ENCODE results near the gene ETV3.

ETV3 gene

DNA sequence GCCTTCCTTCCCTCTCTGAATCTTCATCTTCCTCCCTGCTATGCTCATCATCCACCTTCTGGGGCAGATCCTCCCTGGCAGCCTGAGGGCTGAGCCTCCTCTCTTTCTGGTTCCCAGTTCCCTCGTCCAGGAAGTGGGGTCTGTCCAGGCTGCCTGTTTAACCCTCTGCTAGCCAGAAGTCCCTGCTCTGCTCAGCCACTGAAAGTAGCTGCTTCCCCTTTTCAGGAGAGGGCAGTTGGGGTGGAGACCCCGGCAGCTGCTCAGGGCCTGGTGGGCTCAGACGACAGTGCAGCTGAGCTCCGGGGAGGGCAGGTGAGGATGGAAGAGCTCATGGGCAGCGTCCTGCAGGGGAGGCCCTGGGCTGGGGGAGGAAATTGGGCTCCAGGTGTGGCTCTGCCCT is 43.1 kb upstream of the ETV3 start:
- Histone ChIP-seq H3K4ac (ENCODE audit: low read depth, low read length) (no peak overlapping the region), H3K79me1 (ENCODE audit: low read length) (no peaks in the 10 kb centered on the region), H3K4me1 (ENCODE audit: control insufficient read depth, low read depth, low read length) (no peaks in the 10 kb centered on the region), H3K4me2 (ENCODE audit: low read length) (no peak overlapping the region), H3K27me3 (ENCODE audit: insufficient read depth, low read length, poor library complexity) (no peaks in the 10 kb centered on the region), H3K4me3 (ENCODE audit: low read length) (no peak overlapping the region), H4K5ac (ENCODE audit: low read length) (no peak overlapping the region), H3K27ac (ENCODE audit: low read depth, low read length) (no peak overlapping the region), H3K9ac (ENCODE audit: low read length) (no peak overlapping the region), H2BK120ac (ENCODE audit: low read depth, low read length) (no peak overlapping the region), H2AK5ac (ENCODE audit: low read length) (no peak overlapping the region), H3K56ac (ENCODE audit: low read length) (no peak overlapping the region), H2BK5ac (ENCODE audit: low read length) (no peak overlapping the region), H4K8ac (ENCODE audit: low read depth, low read length) (no peak overlapping the region), H3K18ac (ENCODE audit: low read length) (no peak overlapping the region), H3K36me3 (ENCODE audit: control insufficient read depth, insufficient read depth, low read length) (no peaks in the 10 kb centered on the region), H3K79me2 (ENCODE audit: control insufficient read depth, insufficient read depth, low read length) (no peaks in the 10 kb centered on the region), H2BK15ac (replicated peaks; ENCODE audit: low read depth) (no peak overlapping the region), H3K23ac (ENCODE audit: low read length) (no peak overlapping the region)
- WGBS (ENCODE audit: extremely low coverage, insufficient coverage, low lambda C conversion rate), result no CpG with 5 or more reads among the region's 5 CpGs
- no peak for DNase-seq

DNA sequence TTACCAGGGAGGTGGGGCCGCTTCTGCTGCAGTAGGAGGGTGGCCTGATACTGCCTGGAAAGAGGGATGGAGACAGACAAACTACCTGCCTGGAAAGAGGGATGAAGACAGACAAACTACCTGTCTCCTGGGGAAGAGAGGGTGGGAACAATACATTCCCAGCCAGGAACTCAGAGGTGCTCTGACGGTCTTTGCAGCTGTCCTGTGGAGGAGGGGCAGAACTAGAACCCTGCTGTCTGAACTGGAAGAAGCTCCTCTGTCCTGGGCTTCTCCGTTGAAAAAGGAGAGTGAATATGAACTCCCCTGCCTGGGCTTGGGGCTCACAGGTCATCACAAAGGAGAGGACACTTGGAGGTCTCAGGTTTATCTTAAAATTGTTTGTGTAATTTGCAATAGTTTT is 40.3 kb upstream of the ETV3 start:
- Histone ChIP-seq H3K9ac (ENCODE audit: low read length) (no peak overlapping the region), H3K27me3 (ENCODE audit: insufficient read depth, low read length, poor library complexity) (no peaks in the 10 kb centered on the region)

DNA sequence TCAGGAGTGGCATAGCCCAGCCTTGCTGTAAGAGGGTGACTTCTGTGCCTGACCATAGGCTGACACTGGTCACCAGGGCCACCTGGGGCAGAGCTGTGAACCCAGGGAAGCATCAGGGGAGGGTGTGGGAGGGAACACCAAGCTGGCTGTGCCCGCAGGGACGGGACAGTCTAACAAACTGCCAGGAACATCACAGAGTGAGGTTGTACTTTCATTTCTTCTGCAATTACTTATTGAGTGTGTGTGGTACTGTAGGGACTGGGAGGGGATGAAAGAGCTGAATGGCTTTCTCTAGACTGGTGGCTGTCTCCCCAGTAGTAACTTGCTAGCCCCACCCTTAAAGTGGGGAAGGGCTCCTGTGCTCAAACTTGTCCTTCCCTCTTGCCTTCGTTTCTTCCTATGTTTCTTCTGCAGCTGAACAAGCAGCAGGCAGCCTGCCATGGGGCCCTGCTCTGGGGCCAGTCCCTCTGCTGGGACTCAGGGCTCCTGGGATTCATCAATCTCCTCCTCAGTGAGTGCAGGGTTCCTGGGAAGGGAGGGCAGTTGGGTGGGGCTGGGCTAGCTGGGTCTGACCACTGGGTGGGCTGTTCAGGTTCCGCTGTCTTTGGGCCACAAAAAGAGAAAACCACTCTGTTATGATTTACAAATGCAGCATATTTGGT is 39.7 kb upstream of the ETV3 start:
- Histone ChIP-seq H2AK5ac (ENCODE audit: low read length) (no peak overlapping the region), H2BK5ac (ENCODE audit: low read length) (no peak overlapping the region), H3K79me1 (ENCODE audit: low read length) (no peaks in the 10 kb centered on the region), H3K18ac (ENCODE audit: low read length) (no peak overlapping the region), H4K8ac (ENCODE audit: low read depth, low read length) (no peak overlapping the region), H3K9ac (ENCODE audit: low read length) (no peak overlapping the region), H2BK15ac (replicated peaks; ENCODE audit: low read depth) (no peak overlapping the region), H3K4me3 (ENCODE audit: low read length) (no peak overlapping the region), H3K4me2 (ENCODE audit: low read length) (no peak overlapping the region), H3K36me3 (ENCODE audit: control insufficient read depth, insufficient read depth, low read length) (no peaks in the 10 kb centered on the region), H2BK120ac (ENCODE audit: low read depth, low read length) (no peak overlapping the region), H3K56ac (ENCODE audit: low read length) (no peak overlapping the region), H3K27me3 (ENCODE audit: insufficient read depth, low read length, poor library complexity) (no peaks in the 10 kb centered on the region), H3K4me1 (ENCODE audit: control insufficient read depth, low read depth, low read length) (no peaks in the 10 kb centered on the region), H3K79me2 (ENCODE audit: control insufficient read depth, insufficient read depth, low read length) (no peaks in the 10 kb centered on the region), H3K27ac (ENCODE audit: low read depth, low read length) (no peak overlapping the region), H3K23ac (ENCODE audit: low read length) (no peak overlapping the region), H4K5ac (ENCODE audit: low read length) (no peak overlapping the region), H3K4ac (ENCODE audit: low read depth, low read length) (no peak overlapping the region)
- no peak for DNase-seq
- no CpG with 5 or more reads among the region's 4 CpGs for WGBS (ENCODE audit: extremely low coverage, insufficient coverage, low lambda C conversion rate)

More for the DNA sequence above, 40.3 kb upstream of the ETV3 start:
- Histone ChIP-seq H3K27ac (ENCODE audit: low read depth, low read length) (no peak overlapping the region), H2BK5ac (ENCODE audit: low read length) (no peak overlapping the region), H3K79me1 (ENCODE audit: low read length) (no peaks in the 10 kb centered on the region), H2BK15ac (replicated peaks; ENCODE audit: low read depth) (no peak overlapping the region), H3K56ac (ENCODE audit: low read length) (no peak overlapping the region), H4K5ac (ENCODE audit: low read length) (no peak overlapping the region), H3K23ac (ENCODE audit: low read length) (no peak overlapping the region), H3K36me3 (ENCODE audit: control insufficient read depth, insufficient read depth, low read length) (no peaks in the 10 kb centered on the region), H3K4me1 (ENCODE audit: control insufficient read depth, low read depth, low read length) (no peaks in the 10 kb centered on the region), H2BK120ac (ENCODE audit: low read depth, low read length) (no peak overlapping the region), H2AK5ac (ENCODE audit: low read length) (no peak overlapping the region), H3K4me3 (ENCODE audit: low read length) (no peak overlapping the region), H3K4me2 (ENCODE audit: low read length) (no peak overlapping the region), H4K8ac (ENCODE audit: low read depth, low read length) (no peak overlapping the region), H3K79me2 (ENCODE audit: control insufficient read depth, insufficient read depth, low read length) (no peaks in the 10 kb centered on the region), H3K4ac (ENCODE audit: low read depth, low read length) (no peak overlapping the region), H3K18ac (ENCODE audit: low read length) (no peak overlapping the region)
- WGBS (ENCODE audit: extremely low coverage, insufficient coverage, low lambda C conversion rate), result no CpG with 5 or more reads among the region's 3 CpGs
- DNase-seq, result no peak

DNA sequence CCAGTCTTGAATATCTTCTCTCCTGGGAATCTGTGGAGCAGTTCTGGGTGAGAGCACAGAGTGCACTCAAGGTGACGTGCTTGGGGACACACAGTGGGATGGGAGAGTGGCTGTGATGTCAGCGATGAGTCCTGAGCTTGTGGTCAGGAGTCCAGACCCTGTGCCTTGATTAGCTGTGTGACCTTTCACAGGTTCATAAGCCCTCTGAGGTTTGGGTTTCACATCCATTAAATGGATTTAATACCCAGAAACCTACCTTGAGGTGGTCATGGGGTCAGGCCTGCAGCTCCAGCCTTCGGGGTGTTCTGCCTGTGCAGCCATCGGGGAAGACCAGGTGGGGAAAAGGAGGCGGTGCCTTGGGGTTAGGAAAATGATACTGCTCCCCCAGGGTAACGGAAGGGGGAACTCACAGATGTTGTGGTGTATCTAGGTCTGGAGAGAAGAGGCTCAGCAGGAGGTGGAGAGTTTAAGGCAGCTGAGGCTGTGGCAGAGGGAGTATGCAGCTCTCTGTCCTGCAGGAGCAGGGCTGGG is 38.5 kb upstream of the ETV3 start:
- no peaks in the 10 kb centered on the region for H3K27me3 ChIP-seq (ENCODE audit: insufficient read depth, low read length, poor library complexity)

DNA sequence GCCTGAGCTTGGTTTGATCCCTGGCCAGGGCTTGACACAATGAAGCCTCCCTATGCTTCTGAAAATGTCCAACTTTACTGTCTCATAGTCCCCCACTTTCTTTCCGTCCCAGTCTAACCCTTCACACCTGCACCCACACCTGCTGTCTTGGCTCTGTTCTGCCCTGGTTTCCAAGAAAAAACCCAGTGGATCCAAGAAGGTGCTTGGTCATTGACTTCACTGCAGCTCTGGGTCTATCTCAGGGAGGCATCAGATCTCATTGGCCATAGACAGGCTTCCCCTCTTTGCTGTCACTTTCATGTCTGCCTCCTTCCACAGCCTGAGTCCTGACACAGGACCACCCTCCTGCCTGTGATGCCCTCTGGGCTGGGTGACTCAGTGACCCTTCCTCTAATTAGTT is 37.8 kb upstream of the ETV3 start:
- Histone ChIP-seq H4K8ac (ENCODE audit: low read depth, low read length) (no peak overlapping the region), H2BK120ac (ENCODE audit: low read depth, low read length) (no peak overlapping the region), H3K4me2 (ENCODE audit: low read length) (no peak overlapping the region), H2BK15ac (replicated peaks; ENCODE audit: low read depth) (no peak overlapping the region), H3K79me1 (ENCODE audit: low read length) (no peaks in the 10 kb centered on the region), H3K4ac (ENCODE audit: low read depth, low read length) (no peak overlapping the region), H3K4me3 (ENCODE audit: low read length) (no peak overlapping the region), H3K79me2 (ENCODE audit: control insufficient read depth, insufficient read depth, low read length) (no peaks in the 10 kb centered on the region), H3K27ac (ENCODE audit: low read depth, low read length) (no peak overlapping the region), H3K56ac (ENCODE audit: low read length) (no peak overlapping the region), H3K4me1 (ENCODE audit: control insufficient read depth, low read depth, low read length) (no peaks in the 10 kb centered on the region), H2BK5ac (ENCODE audit: low read length) (no peak overlapping the region), H3K36me3 (ENCODE audit: control insufficient read depth, insufficient read depth, low read length) (no peaks in the 10 kb centered on the region), H3K23ac (ENCODE audit: low read length) (peak overlapping the region; percentile 17), H3K27me3 (ENCODE audit: insufficient read depth, low read length, poor library complexity) (no peaks in the 10 kb centered on the region), H2AK5ac (ENCODE audit: low read length) (no peak overlapping the region), H4K5ac (ENCODE audit: low read length) (no peak overlapping the region), H3K9ac (ENCODE audit: low read length) (no peak overlapping the region), H3K18ac (ENCODE audit: low read length) (no peak overlapping the region)
- no peak for DNase-seq
- no CpG with 5 or more reads among the region's 1 CpG for WGBS (ENCODE audit: extremely low coverage, insufficient coverage, low lambda C conversion rate)

More for the DNA sequence above, 38.5 kb upstream of the ETV3 start:
- DNase-seq, result no peak
- Histone ChIP-seq H3K36me3 (ENCODE audit: control insufficient read depth, insufficient read depth, low read length) (no peaks in the 10 kb centered on the region), H3K79me1 (ENCODE audit: low read length) (no peaks in the 10 kb centered on the region), H2BK5ac (ENCODE audit: low read length) (no peak overlapping the region), H3K27ac (ENCODE audit: low read depth, low read length) (no peak overlapping the region), H3K4me1 (ENCODE audit: control insufficient read depth, low read depth, low read length) (no peaks in the 10 kb centered on the region), H2BK15ac (replicated peaks; ENCODE audit: low read depth) (no peak overlapping the region), H3K23ac (ENCODE audit: low read length) (peak overlapping the region; percentile 17), H2AK5ac (ENCODE audit: low read length) (no peak overlapping the region), H3K9ac (ENCODE audit: low read length) (no peak overlapping the region), H3K4ac (ENCODE audit: low read depth, low read length) (no peak overlapping the region), H4K8ac (ENCODE audit: low read depth, low read length) (no peak overlapping the region), H3K79me2 (ENCODE audit: control insufficient read depth, insufficient read depth, low read length) (no peaks in the 10 kb centered on the region), H4K5ac (ENCODE audit: low read length) (no peak overlapping the region), H3K4me3 (ENCODE audit: low read length) (no peak overlapping the region), H3K4me2 (ENCODE audit: low read length) (no peak overlapping the region), H3K56ac (ENCODE audit: low read length) (no peak overlapping the region), H3K18ac (ENCODE audit: low read length) (no peak overlapping the region), H2BK120ac (ENCODE audit: low read depth, low read length) (no peak overlapping the region)
- WGBS (ENCODE audit: extremely low coverage, insufficient coverage, low lambda C conversion rate), result no CpG with 5 or more reads among the region's 6 CpGs

DNA sequence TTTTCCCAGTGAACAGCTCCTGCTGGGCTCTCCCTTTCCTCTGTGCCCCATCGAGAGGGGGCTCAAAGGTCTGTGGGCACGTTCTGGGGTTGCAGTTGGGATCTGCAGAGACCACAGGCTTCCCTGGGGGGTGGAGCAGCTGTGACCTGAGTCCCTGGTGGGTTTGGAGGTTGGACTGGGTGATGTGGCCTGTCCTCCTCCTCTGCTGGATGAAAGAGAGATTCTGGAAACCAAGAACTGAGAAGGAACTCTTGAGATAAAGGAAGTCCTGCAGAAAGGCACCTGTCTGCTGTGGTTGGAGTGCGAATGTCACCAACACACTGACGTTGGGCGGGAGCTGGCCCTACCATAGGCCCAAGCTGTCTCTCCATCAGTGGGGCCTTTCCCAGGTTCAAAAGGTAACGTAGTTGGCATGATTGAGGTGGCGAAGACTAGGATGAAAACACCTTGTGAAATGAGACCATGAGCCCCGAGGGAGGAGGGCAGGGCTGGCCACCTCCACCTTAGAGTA is 35.8 kb upstream of the ETV3 start:
- no CpG with 5 or more reads among the region's 8 CpGs for WGBS (ENCODE audit: extremely low coverage, insufficient coverage, low lambda C conversion rate)
- Histone ChIP-seq H3K9ac (ENCODE audit: low read length) (no peak overlapping the region), H3K4me2 (ENCODE audit: low read length) (no peak overlapping the region), H3K4ac (ENCODE audit: low read depth, low read length) (no peak overlapping the region), H2AK5ac (ENCODE audit: low read length) (no peak overlapping the region), H3K79me2 (ENCODE audit: control insufficient read depth, insufficient read depth, low read length) (no peaks in the 10 kb centered on the region), H2BK15ac (replicated peaks; ENCODE audit: low read depth) (no peak overlapping the region), H3K4me3 (ENCODE audit: low read length) (no peak overlapping the region), H2BK120ac (ENCODE audit: low read depth, low read length) (no peak overlapping the region), H3K18ac (ENCODE audit: low read length) (no peak overlapping the region), H3K4me1 (ENCODE audit: control insufficient read depth, low read depth, low read length) (no peaks in the 10 kb centered on the region), H3K27me3 (ENCODE audit: insufficient read depth, low read length, poor library complexity) (no peaks in the 10 kb centered on the region), H3K79me1 (ENCODE audit: low read length) (no peaks in the 10 kb centered on the region), H3K27ac (ENCODE audit: low read depth, low read length) (no peak overlapping the region), H4K5ac (ENCODE audit: low read length) (no peak overlapping the region), H2BK5ac (ENCODE audit: low read length) (no peak overlapping the region), H3K23ac (ENCODE audit: low read length) (no peak overlapping the region), H3K56ac (ENCODE audit: low read length) (no peak overlapping the region), H3K36me3 (ENCODE audit: control insufficient read depth, insufficient read depth, low read length) (no peaks in the 10 kb centered on the region), H4K8ac (ENCODE audit: low read depth, low read length) (no peak overlapping the region)
- DNase-seq, result no peak

All from mesendoderm (in vitro differentiated cells).